Neural crest cell (in vitro differentiated cells): Measurements from ENCODE around the gene CFDP1. TPM values are rescaled to one million over a fixed set of nuclear protein-coding genes. Genes with fewer than 3 reads are reported as not detected.
"Not testable (repeated sequence)": the region's sequence is repeated elsewhere in the genome, so short reads cannot be mapped to it uniquely, and the experiment has no call there.

Source experiments
- DNase-seq: peaks from one replicate; pipeline ENCODE4 v3.0.0; 2021; ENCODE audit warnings: low read depth, mixed read lengths, low spot score
- H3K27ac Mint-ChIP-seq: one replicate; pipeline ENCODE4 v1.8.0; 2021; ENCODE audit warnings: mild to moderate bottlenecking, mixed read lengths; ENCODE audit not compliant: unreplicated experiment
- H3K27me3 Mint-ChIP-seq: 2 replicates; pipeline ENCODE4 v1.8.0; 2021; ENCODE audit warnings: low read depth, mild to moderate bottlenecking, mixed read lengths
- H3K36me3 Mint-ChIP-seq: 2 replicates; pipeline ENCODE4 v1.8.0; 2021; ENCODE audit warnings: low read depth, mild to moderate bottlenecking, mixed read lengths
- H3K4me1 Mint-ChIP-seq: 2 replicates; pipeline ENCODE4 v1.8.0; 2021; ENCODE audit warnings: mixed read lengths
- H3K4me3 Mint-ChIP-seq: one replicate; pipeline ENCODE4 v1.8.0; 2021; ENCODE audit warnings: mild to moderate bottlenecking, mixed read lengths
- H3K9me3 Mint-ChIP-seq: 2 replicates; pipeline ENCODE4 v1.8.0; 2021; ENCODE audit warnings: mixed read lengths
- total RNA-seq: library from RNA; stranded (reverse); gene quantifications from 2 replicates; pipeline ENCODE4 v1.2.1, GENCODE V29; 2021
- TF ChIP-seq, protein P1 (sequence below): fragments of 200-600 bp; sonication (generic); conservative IDR thresholded peaks from 2 replicates; pipeline ENCODE4 v1.5.0; 2021; ENCODE audit warnings: antibody characterized with exemption, mild to moderate bottlenecking

The CFDP1 gene
- total RNA-seq, 1 donor from 2014 or later: 99.8 TPM

GRCh38 chr16:75471723-75472633 is 38.7 kb upstream of the CFDP1 start:
- no peak overlapping the region for H3K27ac Mint-ChIP-seq
- H3K36me3 Mint-ChIP-seq: peaks cover 7% of the 10 kb centered on the region
- TF ChIP-seq, protein P1, sequence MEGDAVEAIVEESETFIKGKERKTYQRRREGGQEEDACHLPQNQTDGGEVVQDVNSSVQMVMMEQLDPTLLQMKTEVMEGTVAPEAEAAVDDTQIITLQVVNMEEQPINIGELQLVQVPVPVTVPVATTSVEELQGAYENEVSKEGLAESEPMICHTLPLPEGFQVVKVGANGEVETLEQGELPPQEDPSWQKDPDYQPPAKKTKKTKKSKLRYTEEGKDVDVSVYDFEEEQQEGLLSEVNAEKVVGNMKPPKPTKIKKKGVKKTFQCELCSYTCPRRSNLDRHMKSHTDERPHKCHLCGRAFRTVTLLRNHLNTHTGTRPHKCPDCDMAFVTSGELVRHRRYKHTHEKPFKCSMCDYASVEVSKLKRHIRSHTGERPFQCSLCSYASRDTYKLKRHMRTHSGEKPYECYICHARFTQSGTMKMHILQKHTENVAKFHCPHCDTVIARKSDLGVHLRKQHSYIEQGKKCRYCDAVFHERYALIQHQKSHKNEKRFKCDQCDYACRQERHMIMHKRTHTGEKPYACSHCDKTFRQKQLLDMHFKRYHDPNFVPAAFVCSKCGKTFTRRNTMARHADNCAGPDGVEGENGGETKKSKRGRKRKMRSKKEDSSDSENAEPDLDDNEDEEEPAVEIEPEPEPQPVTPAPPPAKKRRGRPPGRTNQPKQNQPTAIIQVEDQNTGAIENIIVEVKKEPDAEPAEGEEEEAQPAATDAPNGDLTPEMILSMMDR: peak; percentile 76
- H3K9me3 Mint-ChIP-seq: no peaks in the 10 kb centered on the region
- no peak overlapping the region for H3K4me3 Mint-ChIP-seq
- peak; percentile 38 for DNase-seq
- peaks cover 10% of the 10 kb centered on the region for H3K4me1 Mint-ChIP-seq
- H3K27me3 Mint-ChIP-seq: no peaks in the 10 kb centered on the region

- Mint-ChIP-seq H3K4me1 (peaks cover 29% of the 10 kb centered on the region), H3K36me3 (peaks cover 5% of the 10 kb centered on the region), H3K9me3 (peaks cover 2% of the 10 kb centered on the region), H3K27ac (no peak overlapping the region), H3K4me3 (peak overlapping the region; percentile 41), H3K27me3 (no peaks in the 10 kb centered on the region)
- TF ChIP-seq, protein P1: no peak
- no peak for DNase-seq
Observed at GRCh38 chr16:75466760-75467159, 33.5 kb upstream of the CFDP1 start.

DNA sequence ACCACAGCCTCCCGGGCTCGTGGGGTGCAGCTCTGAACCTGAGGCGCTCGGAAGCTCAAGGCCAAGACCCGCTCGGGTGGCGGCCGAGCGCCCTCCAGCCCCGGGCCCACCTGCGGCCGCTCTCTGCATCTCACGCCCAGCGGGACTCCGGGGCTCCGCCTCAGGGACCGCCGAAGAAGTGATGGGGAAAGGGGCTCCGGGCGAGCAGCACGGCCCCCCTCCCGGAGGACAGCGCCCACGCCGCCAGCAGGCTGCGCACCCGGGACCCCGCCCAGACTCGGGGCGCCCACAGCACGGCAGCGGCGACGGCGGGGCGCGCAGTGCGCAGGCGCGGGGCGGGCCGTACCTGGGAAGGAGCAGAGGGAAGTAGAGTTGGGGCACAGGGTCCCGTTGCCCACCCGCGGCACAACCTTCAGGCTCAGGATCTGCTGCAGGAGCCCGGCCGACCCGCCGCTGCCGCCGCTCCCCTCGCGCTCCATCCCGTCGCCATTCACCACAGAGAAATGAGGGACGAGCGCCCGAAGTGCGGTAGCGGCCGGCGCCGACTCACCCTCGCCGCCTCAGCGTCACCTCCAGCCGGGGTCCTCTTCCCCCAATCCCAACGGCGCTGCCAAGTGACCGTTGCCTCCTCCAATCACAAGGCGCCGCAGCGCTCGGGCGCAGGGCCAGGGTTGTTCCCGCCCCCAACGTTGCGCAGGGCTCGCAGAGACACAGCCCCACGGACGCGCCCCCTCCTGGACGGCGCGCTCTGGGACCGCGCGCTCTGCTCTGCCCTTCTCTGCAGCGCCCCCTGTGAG is 31.0 kb upstream of the CFDP1 start, which contains the start of gene TMEM170A:
Gene TMEM170A (minus strand): TSS at position 568 of the 797 bp plus-strand sequence. CDS start 89 bp downstream, at position 479.
- Mint-ChIP-seq H3K27ac (peak within 1 kb of the TSS; percentile 82), H3K27me3 (no peaks in the 10 kb centered on the region), H3K36me3 (peaks cover 2% of the 10 kb centered on the region), H3K9me3 (peaks cover 2% of the 10 kb centered on the region), H3K4me3 (peak within 1 kb of the TSS; percentile 97), H3K4me1 (peaks cover 38% of the 10 kb centered on the region)
- peak; percentile 100 for DNase-seq
- TF ChIP-seq, protein P1: peak; percentile 100

DNA sequence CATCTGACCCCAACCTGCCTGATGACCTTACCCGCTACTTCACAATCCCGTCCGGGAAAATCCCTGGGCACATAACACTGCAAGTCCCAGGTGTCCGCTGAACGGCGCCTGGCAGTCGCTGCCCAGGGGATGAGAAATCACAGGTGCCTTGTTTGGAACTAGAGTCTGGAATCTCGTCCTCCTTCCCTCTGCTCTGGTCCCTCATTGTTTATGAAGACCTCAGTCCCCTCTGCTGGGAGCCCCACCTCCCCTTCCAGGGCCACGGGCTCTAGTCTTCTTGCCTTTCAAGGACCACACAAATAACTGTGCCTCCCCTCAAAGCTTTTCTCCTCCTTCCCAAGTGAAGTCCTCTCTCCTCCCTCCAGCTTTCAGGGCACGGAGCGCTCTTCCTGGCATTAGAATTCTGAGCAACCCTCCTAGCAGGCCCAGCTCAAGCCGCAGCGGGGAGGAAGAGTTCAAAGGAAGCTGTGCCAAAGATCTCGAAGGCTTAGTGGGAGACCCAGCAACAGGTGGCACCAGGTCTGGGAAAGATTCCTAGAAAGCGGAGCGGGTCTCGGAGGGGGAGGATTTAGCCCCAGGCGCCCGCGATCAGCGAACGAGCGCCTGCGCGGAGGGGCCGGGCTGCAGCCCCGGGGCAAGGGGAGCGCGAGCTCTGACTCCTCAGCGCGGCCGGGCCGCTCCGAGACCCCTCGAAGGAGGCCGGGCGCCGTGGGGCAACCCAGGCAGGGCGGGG is 30.3 kb upstream of the CFDP1 start:
- H3K27me3 Mint-ChIP-seq, H3K9me3 Mint-ChIP-seq, H3K36me3 Mint-ChIP-seq: not testable (repeated sequence)
- peak; percentile 47 for DNase-seq
- H3K27ac Mint-ChIP-seq: peak overlapping the region; percentile 82
- peak overlapping the region; percentile 97 for H3K4me3 Mint-ChIP-seq
- H3K4me1 Mint-ChIP-seq: peaks cover 38% of the 10 kb centered on the region

- peak overlapping the region; percentile 97 for H3K4me3 Mint-ChIP-seq
- TF ChIP-seq, protein P1: no peak
- H3K9me3 Mint-ChIP-seq: peaks cover 2% of the 10 kb centered on the region
- peaks cover 38% of the 10 kb centered on the region for H3K4me1 Mint-ChIP-seq
- H3K36me3 Mint-ChIP-seq: peaks cover 2% of the 10 kb centered on the region
- H3K27ac Mint-ChIP-seq: no peak overlapping the region
- DNase-seq: no peak
- no peaks in the 10 kb centered on the region for H3K27me3 Mint-ChIP-seq
Observed at GRCh38 chr16:75462806-75463205, 29.5 kb upstream of the CFDP1 start.
